HepG2 (cell line): Measurements from ENCODE around the gene PPP1R9A. TPM values are rescaled to one million over a fixed set of nuclear protein-coding genes. Genes with fewer than 3 reads are reported as not detected.
A peak's percentile ranks its signal among the peaks of the same experiment; 100 is the strongest.

ENCODE experiments used
- ATAC-seq: fragments of 200-7000 bp; cut with Tn5 transposase; 3 replicates; pipeline ENCODE4 v1.9.1; 2020; ENCODE audit warnings: mild to moderate bottlenecking, moderate library complexity
- BruUV-seq: library from RNA; stranded (reverse); fragments of 400-500 nt; replicated peaks from 2 replicates; lab custom pipeline; 2021; lab: Mats Ljungman, UMichigan
- CTCF ChIA-PET: fragments of 300-600 bp; formaldehyde crosslinking; extraction: SDS; loops from one replicate; lab custom pipeline; 2021; ENCODE audit warnings: low total read pairs, inconsistent platforms, low intra/inter-chr PET ratio; lab: Yijun Ruan, JAX
- POLR2A ChIA-PET: fragments of 350-600 bp; sonication (Branson Sonifier 250); formaldehyde crosslinking; loops from one replicate; lab custom pipeline; 2020; ENCODE audit warnings: antibody characterized with exemption, inconsistent platforms; lab: Yijun Ruan, JAX
- DNase-seq: peaks from one replicate; pipeline ENCODE4 v3.0.0-alpha.2; 2015; ENCODE audit warnings: low spot score
- FAIRE-seq: peaks from 3 replicates; lab custom pipeline; 2011; peaks lifted over from hg19 to GRCh38; lab: Jason Lieb, UNC
- H2AFZ ChIP-seq: one replicate; pipeline ENCODE4 v1.6.1; 2011; ENCODE audit warnings: low read length, inconsistent platforms
- H3K27ac ChIP-seq: fragments of 300-600 bp; 3 replicates; pipeline ENCODE4 v1.8.0; 2011; ENCODE audit warnings: mixed run types, mild to moderate bottlenecking, mixed read lengths, low read length, inconsistent platforms; ENCODE audit not compliant: insufficient read depth; ENCODE audit errors: extremely low read length
- H3K27me3 ChIP-seq, 2 experiments: fragments of 200-600 bp in 1 of 2; 2 replicates in 1 of 2; 3 replicates in 1 of 2; pipeline versions ENCODE4 v1.6.0 to v1.8.0; 2011; ENCODE audit warnings: low read length in 2 of 2, mild to moderate bottlenecking in 2 of 2, moderate library complexity in 2 of 2, inconsistent platforms in 1 of 2; ENCODE audit not compliant: insufficient read depth in 2 of 2, control insufficient read depth in 1 of 2
- H3K36me3 ChIP-seq, 2 experiments: fragments of 200-600 bp in 1 of 2; replicated peaks in 1 of 2; 2 replicates in 1 of 2; 3 replicates in 1 of 2; pipeline versions ENCODE4 v1.5.1 to v1.8.0; 2011; ENCODE audit warnings: low read length in 2 of 2, inconsistent platforms in 1 of 2; ENCODE audit not compliant: insufficient read depth in 2 of 2, control insufficient read depth in 1 of 2
- H3K4me1 ChIP-seq: 2 replicates; pipeline ENCODE4 v1.5.1; 2012; ENCODE audit warnings: low read length, inconsistent platforms; ENCODE audit not compliant: insufficient read depth
- H3K4me2 ChIP-seq: 2 replicates; pipeline ENCODE4 v1.6.0; 2011; ENCODE audit warnings: low read depth, low read length, inconsistent platforms
- H3K4me3 ChIP-seq, 3 experiments: fragments of 200-600 bp in 1 of 3; sonication (generic), shearing (Covaris generic) in 1 of 3; replicated peaks in 1 of 3; 2 replicates each; pipeline ENCODE4 v1.5.1; 2011 to 2016; ENCODE audit warnings: low read length in 3 of 3, inconsistent platforms in 2 of 3, low read depth in 2 of 3, mild to moderate bottlenecking in 2 of 3, control low read depth in 1 of 3, mixed read lengths in 1 of 3; ENCODE audit not compliant: insufficient read depth in 1 of 3
- H3K79me2 ChIP-seq: one replicate; pipeline ENCODE4 v1.6.1; 2011; ENCODE audit warnings: low read length, inconsistent platforms; ENCODE audit not compliant: insufficient read depth
- H3K9ac ChIP-seq: 2 replicates; pipeline ENCODE4 v1.6.0; 2011; ENCODE audit warnings: mild to moderate bottlenecking, low read depth, low read length, inconsistent platforms; ENCODE audit not compliant: insufficient read depth
- H3K9me3 ChIP-seq: 2 replicates; pipeline ENCODE4 v1.5.1; 2012; ENCODE audit warnings: mild to moderate bottlenecking, low read length
- H4K20me1 ChIP-seq: 2 replicates; pipeline ENCODE4 v1.6.0; 2011; ENCODE audit warnings: inconsistent platforms, mild to moderate bottlenecking, low read length, moderate library complexity; ENCODE audit not compliant: insufficient read depth
- ATF3 ChIP-seq: sonication (generic); formaldehyde crosslinking; IDR thresholded peaks from 2 replicates; pipeline ENCODE4 v1.4.0; 2020; ENCODE audit warnings: missing genetic modification reagents
- JUND ChIP-seq: sonication (generic); formaldehyde crosslinking; IDR thresholded peaks from 2 replicates; pipeline ENCODE4 v1.8.0; 2022; ENCODE audit warnings: mild to moderate bottlenecking, missing genetic modification reagents
- KDM6A ChIP-seq: IDR thresholded peaks from 2 replicates; pipeline ENCODE4 v1.6.1; 2016; ENCODE audit warnings: low read depth
- NFKBIZ ChIP-seq: IDR thresholded peaks from 2 replicates; pipeline ENCODE4 v1.6.1; 2018; ENCODE audit warnings: missing genetic modification reagents, missing compliant biosample characterization
- SP1 ChIP-seq, 2 experiments: fragments of 450-650 bp in 1 of 2; sonication (generic) in 1 of 2; formaldehyde crosslinking in 1 of 2; IDR thresholded peaks; 2 replicates each; pipeline versions ENCODE4 v1.4.0 to v1.6.1; 2016 to 2020; ENCODE audit warnings: missing genetic modification reagents in 1 of 2
- ZBTB25 ChIP-seq: IDR thresholded peaks from 2 replicates; pipeline ENCODE4 v1.6.1; 2018; ENCODE audit warnings: missing genetic modification reagents
- ZFAT ChIP-seq: sonication (generic); formaldehyde crosslinking; conservative IDR thresholded peaks from 2 replicates; pipeline ENCODE4 v1.8.1; 2023; ENCODE audit warnings: missing genetic modification reagents, inconsistent platforms
- ZNF414 ChIP-seq: sonication (generic); formaldehyde crosslinking; IDR thresholded peaks from 2 replicates; pipeline ENCODE4 v1.5.0; 2020; ENCODE audit warnings: missing genetic modification reagents
- ZNF546 ChIP-seq: sonication (generic); formaldehyde crosslinking; conservative IDR thresholded peaks from 2 replicates; pipeline ENCODE4 v1.8.1; 2023; ENCODE audit warnings: mild to moderate bottlenecking, missing genetic modification reagents
- ZNF891 ChIP-seq: sonication (generic); formaldehyde crosslinking; IDR thresholded peaks from 2 replicates; pipeline ENCODE4 v1.5.0; 2020; ENCODE audit warnings: mild to moderate bottlenecking, missing genetic modification reagents
- in situ Hi-C: cut with HindIII; loops from 2 replicates; pipeline ENCODE4 v1.10.0; 2017; ENCODE audit warnings: low pct_unique_long_range_greater_than_20kb; ENCODE audit not compliant: extremely low pct_ligation_motif_present
- intact Hi-C: fragments of 100-400 bp; cut with micrococcal nuclease; formaldehyde crosslinking; loops from one replicate; pipeline ENCODE4 v1.10.0; 2022; ENCODE audit not compliant: unreplicated experiment
- polyA plus RNA-seq, 8 experiments: library from polyadenylated mRNA; depleted of rRNA in 3 of 8; stranded (reverse) in 7 of 8; unstranded in 1 of 8; fragments of >200 nt; fragmentation: Illumina TruSeq in 4 of 8; extraction: Trizol in 4 of 8; gene quantifications; 2 replicates each; pipeline versions ENCODE4 v1.2.1 to v1.2.3, GENCODE V29; 2011 to 2016; ENCODE audit warnings: low read depth in 4 of 8, missing spikeins in 1 of 8, mixed read lengths in 1 of 8; ENCODE audit not compliant: insufficient read depth in 1 of 8
- total RNA-seq, 5 experiments: library from RNA; depleted of rRNA; stranded (reverse); fragments of >200 nt; fragmentation: Illumina TruSeq; extraction: Trizol; gene quantifications; 2 replicates each; pipeline ENCODE4 v1.2.3, GENCODE V29; 2016; ENCODE audit warnings: low read depth in 1 of 5
- TF ChIP-seq, protein P1 (sequence below): IDR thresholded peaks from 2 replicates; pipeline ENCODE4 v1.6.1; 2016; ENCODE audit warnings: missing biosample characterization, missing genetic modification reagents, low read depth
- TF ChIP-seq, protein P2 (sequence below): sonication (generic); formaldehyde crosslinking; IDR thresholded peaks from 2 replicates; pipeline ENCODE4 v1.4.0; 2020; ENCODE audit warnings: missing genetic modification reagents

Gene PPP1R9A
- total and polyA plus RNA-seq, 2 of the 13 experiments (the other 11 are each of a cell fraction or from before 2014, with no cell fraction given): 11.4 to 31.9 TPM

- Histone ChIP-seq H3K36me3 (peaks cover 4 to 5% of the 10 kb centered on the region in 2 experiments; a peak in 4 of 5 replicates), H3K27me3 (no peaks in the 10 kb centered on the region; a peak in 1 of 5 replicates), H3K4me3 (peak overlapping the region in 2 of 3 experiments; percentile 8 to 20; a peak in 2 of 6 replicates), H3K4me1 (peaks cover 72% of the 10 kb centered on the region), H2AFZ (no peak overlapping the region), H4K20me1 (no peaks in the 10 kb centered on the region; the same call in 1 of the 2 replicates), H3K27ac (no peak overlapping the region), H3K79me2 (peaks cover 73% of the 10 kb centered on the region), H3K9ac (no peak overlapping the region), H3K4me2 (peak overlapping the region; percentile 72), H3K9me3 (no peaks in the 10 kb centered on the region)
- no peak for FAIRE-seq
- intact Hi-C loops: no loop called here
- in situ Hi-C loops: no loop called here
- peak; percentile 12 for DNase-seq
- POLR2A ChIA-PET: interaction anchor here (1.6 kb wide), 1 partner anchor 68 kb away, joined by 4 read pairs; no protein-coding TSS in a partner anchor
- TF ChIP-seq, protein P1, sequence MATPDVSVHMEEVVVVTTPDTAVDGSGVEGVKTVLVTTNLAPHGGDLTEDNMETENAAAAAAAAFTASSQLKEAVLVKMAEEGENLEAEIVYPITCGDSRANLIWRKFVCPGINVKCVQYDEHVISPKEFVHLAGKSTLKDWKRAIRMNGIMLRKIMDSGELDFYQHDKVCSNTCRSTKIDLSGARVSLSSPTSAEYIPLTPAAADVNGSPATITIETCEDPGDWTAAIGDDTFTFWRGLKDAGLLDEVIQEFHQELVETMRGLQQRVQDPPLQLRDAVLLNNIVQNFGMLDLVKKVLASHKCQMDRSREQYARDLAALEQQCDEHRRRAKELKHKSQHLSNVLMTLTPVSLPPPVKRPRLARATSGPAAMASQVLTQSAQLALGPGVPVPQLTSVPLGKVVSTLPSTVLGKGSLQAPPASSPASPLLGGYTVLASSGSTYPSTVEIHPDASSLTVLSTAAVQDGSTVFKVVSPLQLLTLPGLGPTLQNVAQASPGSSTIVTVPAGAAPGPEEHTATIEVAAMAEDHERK: no peak
- TF ChIP-seq ZNF891 (no peak), NFKBIZ (CRISPR knock-in tag) (no peak), ZNF546 (no peak), JUND (CRISPR knock-in tag) (no peak)
- ATAC-seq: no peak
- CTCF ChIA-PET: no interaction called here
- BruUV-seq: no TSS peak
Observed at GRCh38 chr7:94912085-94912484, 4.7 kb downstream of the PPP1R9A start.

DNA sequence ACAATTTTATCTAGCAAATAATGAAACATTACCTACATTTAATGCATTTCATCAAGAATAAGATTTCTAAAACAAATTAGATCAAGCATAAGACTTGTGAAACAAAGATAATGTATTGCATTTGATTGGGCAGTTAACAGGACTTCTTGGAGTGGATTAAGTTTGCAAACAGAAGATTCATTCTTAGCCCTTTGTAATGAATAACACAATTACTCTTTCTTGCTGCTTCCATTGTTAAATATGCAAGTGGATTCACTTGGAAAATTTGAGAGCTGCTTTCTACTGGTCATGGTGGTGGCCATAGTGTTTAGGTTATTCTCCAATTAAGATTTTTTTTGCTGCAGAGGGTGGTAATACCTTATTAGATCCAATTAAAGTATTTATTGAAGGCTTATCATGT, 6.0 kb downstream of the PPP1R9A start:
- no peak overlapping the region for H3K27ac ChIP-seq
- peak overlapping the region in 2 of 3 experiments; percentile 6 to 7; a peak in 2 of 6 replicates for H3K4me3 ChIP-seq
- H3K27me3 ChIP-seq: no peaks in the 10 kb centered on the region; a peak in 1 of 5 replicates
- intact Hi-C loops: no loop called here
- H3K36me3 ChIP-seq: peaks cover 4 to 5% of the 10 kb centered on the region in 2 experiments; a peak in 4 of 5 replicates
- H2AFZ ChIP-seq: no peak overlapping the region
- no peaks in the 10 kb centered on the region for H3K9me3 ChIP-seq
- FAIRE-seq: no peak
- H4K20me1 ChIP-seq: no peaks in the 10 kb centered on the region; the same call in 1 of the 2 replicates
- H3K4me1 ChIP-seq: peaks cover 71% of the 10 kb centered on the region
- BruUV-seq: no TSS peak
- no peak for DNase-seq
- ATAC-seq: no peak
- in situ Hi-C loops: no loop called here
- ChIA-PET CTCF (no interaction called here), POLR2A (no interaction called here)
- peaks cover 78% of the 10 kb centered on the region for H3K79me2 ChIP-seq
- peak overlapping the region; percentile 72; the same call in 1 of the 2 replicates for H3K4me2 ChIP-seq
- no peak overlapping the region for H3K9ac ChIP-seq
- TF ChIP-seq SP1 (IDR thresholded peaks at IDR 0.05) (no peak), SP1 (CRISPR knock-in tag; IDR thresholded peaks at IDR 0.05) (no peak), ATF3 (no peak), ZFAT (CRISPR knock-in tag) (no peak), KDM6A (CRISPR knock-in tag) (no peak), ZNF414 (CRISPR knock-in tag) (no peak), ZBTB25 (no peak)
- TF ChIP-seq, protein P2, sequence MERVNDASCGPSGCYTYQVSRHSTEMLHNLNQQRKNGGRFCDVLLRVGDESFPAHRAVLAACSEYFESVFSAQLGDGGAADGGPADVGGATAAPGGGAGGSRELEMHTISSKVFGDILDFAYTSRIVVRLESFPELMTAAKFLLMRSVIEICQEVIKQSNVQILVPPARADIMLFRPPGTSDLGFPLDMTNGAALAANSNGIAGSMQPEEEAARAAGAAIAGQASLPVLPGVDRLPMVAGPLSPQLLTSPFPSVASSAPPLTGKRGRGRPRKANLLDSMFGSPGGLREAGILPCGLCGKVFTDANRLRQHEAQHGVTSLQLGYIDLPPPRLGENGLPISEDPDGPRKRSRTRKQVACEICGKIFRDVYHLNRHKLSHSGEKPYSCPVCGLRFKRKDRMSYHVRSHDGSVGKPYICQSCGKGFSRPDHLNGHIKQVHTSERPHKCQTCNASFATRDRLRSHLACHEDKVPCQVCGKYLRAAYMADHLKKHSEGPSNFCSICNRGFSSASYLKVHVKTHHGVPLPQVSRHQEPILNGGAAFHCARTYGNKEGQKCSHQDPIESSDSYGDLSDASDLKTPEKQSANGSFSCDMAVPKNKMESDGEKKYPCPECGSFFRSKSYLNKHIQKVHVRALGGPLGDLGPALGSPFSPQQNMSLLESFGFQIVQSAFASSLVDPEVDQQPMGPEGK (CRISPR knock-in tag): no peak
